H9 (cell line): ENCODE data around the gene COQ10B. TPM values are rescaled to one million over a fixed set of nuclear protein-coding genes. Genes with fewer than 3 reads are reported as not detected.

Experiments used
- DNase-seq: peaks from one replicate; pipeline ENCODE4 v3.0.0-alpha.2; 2017
- H2AFZ ChIP-seq: one replicate; pipeline ENCODE4 v1.6.1; 2013; ENCODE audit warnings: mild to moderate bottlenecking, low read length, control low read depth, moderate library complexity
- H2AK5ac ChIP-seq: 2 replicates; pipeline ENCODE4 v1.6.1; 2013; ENCODE audit warnings: low read length, control low read depth, mixed read lengths; ENCODE audit not compliant: insufficient read length
- H2BK120ac ChIP-seq: one replicate; pipeline ENCODE4 v1.6.1; 2013; ENCODE audit warnings: low read depth, mild to moderate bottlenecking, low read length, control low read depth, inconsistent platforms; ENCODE audit not compliant: poor library complexity, severe bottlenecking
- H2BK12ac ChIP-seq: 2 replicates; pipeline ENCODE4 v1.6.1; 2013; ENCODE audit warnings: low read length, control low read depth, mixed read lengths, low read depth; ENCODE audit not compliant: insufficient read length
- H2BK15ac ChIP-seq: 2 replicates; pipeline ENCODE4 v1.6.1; 2013; ENCODE audit warnings: low read depth, low read length, control low read depth
- H2BK20ac ChIP-seq: one replicate; pipeline ENCODE4 v1.6.1; 2013; ENCODE audit warnings: low read depth, mild to moderate bottlenecking, low read length, control low read depth, inconsistent platforms; ENCODE audit not compliant: poor library complexity, severe bottlenecking
- H2BK5ac ChIP-seq: 2 replicates; pipeline ENCODE4 v1.6.1; 2013; ENCODE audit warnings: low read length, control low read depth, mixed read lengths; ENCODE audit not compliant: insufficient read length
- H3K14ac ChIP-seq: 2 replicates; pipeline ENCODE4 v1.6.1; 2013; ENCODE audit warnings: low read length, control low read depth; ENCODE audit not compliant: insufficient read depth
- H3K18ac ChIP-seq: 2 replicates; pipeline ENCODE4 v1.6.1; 2013; ENCODE audit warnings: low read depth, mild to moderate bottlenecking, mixed read lengths, low read length, control low read depth; ENCODE audit not compliant: insufficient read length
- H3K23ac ChIP-seq: 2 replicates; pipeline ENCODE4 v1.6.1; 2013; ENCODE audit warnings: low read length, control low read depth, mixed read lengths, low read depth; ENCODE audit not compliant: insufficient read length
- H3K23me2 ChIP-seq: 2 replicates; pipeline ENCODE4 v1.6.1; 2013; ENCODE audit warnings: low read depth, mild to moderate bottlenecking, mixed read lengths, low read length, control low read depth; ENCODE audit not compliant: insufficient read length, poor library complexity, severe bottlenecking
- H3K27ac ChIP-seq: 2 replicates; pipeline ENCODE4 v1.5.1; 2013; ENCODE audit warnings: low read length, control low read depth, mixed read lengths, low read depth; ENCODE audit not compliant: insufficient read length
- H3K27me3 ChIP-seq: 2 replicates; pipeline ENCODE4 v1.6.1; 2013; ENCODE audit warnings: low read length, control low read depth, inconsistent platforms; ENCODE audit not compliant: insufficient read depth
- H3K4ac ChIP-seq: 2 replicates; pipeline ENCODE4 v1.6.1; 2013; ENCODE audit warnings: low read depth, mild to moderate bottlenecking, control low read depth, inconsistent platforms, low read length, moderate library complexity
- H3K4me1 ChIP-seq: 2 replicates; pipeline ENCODE4 v1.6.1; 2013; ENCODE audit warnings: low read length, control low read depth, inconsistent platforms; ENCODE audit not compliant: insufficient read depth
- H3K4me2 ChIP-seq: 2 replicates; pipeline ENCODE4 v1.6.1; 2013; ENCODE audit warnings: low read length, control low read depth, mixed read lengths; ENCODE audit not compliant: insufficient read length, insufficient read depth
- H3K56ac ChIP-seq: 2 replicates; pipeline ENCODE4 v1.6.1; 2013; ENCODE audit warnings: low read depth, mild to moderate bottlenecking, mixed read lengths, low read length, control low read depth; ENCODE audit not compliant: insufficient read length
- H3K79me1 ChIP-seq: 2 replicates; pipeline ENCODE4 v1.6.1; 2013; ENCODE audit warnings: low read depth, mild to moderate bottlenecking, moderate library complexity, low read length, control low read depth, inconsistent platforms; ENCODE audit not compliant: insufficient read depth, poor library complexity, severe bottlenecking
- H3K79me2 ChIP-seq: 2 replicates; pipeline ENCODE4 v1.6.1; 2013; ENCODE audit warnings: low read length, control low read depth, inconsistent platforms; ENCODE audit not compliant: insufficient read depth
- H3K9ac ChIP-seq: 2 replicates; pipeline ENCODE4 v1.6.1; 2013; ENCODE audit warnings: low read length, control low read depth, mixed read lengths; ENCODE audit not compliant: insufficient read length; ENCODE audit errors: extremely low read depth
- H3K9me3 ChIP-seq: one replicate; pipeline ENCODE4 v1.6.1; 2013; ENCODE audit warnings: low read depth, low read length, inconsistent platforms; ENCODE audit not compliant: control insufficient read depth
- H3T11ph ChIP-seq: one replicate; pipeline ENCODE4 v1.6.1; 2013; ENCODE audit warnings: mild to moderate bottlenecking, low read length, control low read depth, inconsistent platforms
- H4K20me1 ChIP-seq: one replicate; pipeline ENCODE4 v1.6.1; 2013; ENCODE audit not compliant: control insufficient read depth, insufficient read length, insufficient read depth
- H4K5ac ChIP-seq: 2 replicates; pipeline ENCODE4 v1.6.1; 2013; ENCODE audit warnings: low read depth, mild to moderate bottlenecking, mixed read lengths, low read length, control low read depth; ENCODE audit not compliant: insufficient read length
- H4K8ac ChIP-seq: replicated peaks from 2 replicates; pipeline ENCODE4 v1.6.1; 2013; ENCODE audit warnings: low read length, control low read depth, mixed read lengths, low read depth; ENCODE audit not compliant: insufficient read length
- H4K91ac ChIP-seq: 2 replicates; pipeline ENCODE4 v1.6.1; 2013; ENCODE audit warnings: low read depth, mild to moderate bottlenecking, moderate library complexity, mixed read lengths, low read length, control low read depth; ENCODE audit not compliant: insufficient read length
- H3K27ac Mint-ChIP-seq, 3 experiments: 2 replicates in 2 of 3; 3 replicates in 1 of 3; pipeline ENCODE4 v1.8.0; 2020 to 2021; ENCODE audit warnings: mixed read lengths in 3 of 3, mild to moderate bottlenecking in 1 of 3, moderate library complexity in 1 of 3
- H3K27me3 Mint-ChIP-seq: 2 replicates; pipeline ENCODE4 v1.8.0; 2021; ENCODE audit warnings: low read depth, mild to moderate bottlenecking, moderate library complexity, mixed read lengths
- H3K36me3 Mint-ChIP-seq, 3 experiments: 2 replicates in 2 of 3; 3 replicates in 1 of 3; pipeline ENCODE4 v1.8.0; 2020 to 2021; ENCODE audit warnings: low read depth in 3 of 3, mixed read lengths in 3 of 3; ENCODE audit not compliant: insufficient read depth in 1 of 3
- H3K4me1 Mint-ChIP-seq, 2 experiments: 2 replicates each; pipeline ENCODE4 v1.8.0; 2020; ENCODE audit warnings: mixed read lengths in 2 of 2
- H3K4me3 Mint-ChIP-seq, 2 experiments: 2 replicates in 1 of 2; 3 replicates in 1 of 2; pipeline ENCODE4 v1.8.0; 2020 to 2021; ENCODE audit warnings: mild to moderate bottlenecking in 2 of 2, mixed read lengths in 2 of 2, moderate library complexity in 1 of 2
- H3K9me3 Mint-ChIP-seq, 2 experiments: 2 replicates in 1 of 2; 3 replicates in 1 of 2; pipeline ENCODE4 v1.8.0; 2020; ENCODE audit warnings: mild to moderate bottlenecking in 2 of 2, mixed read lengths in 2 of 2, moderate library complexity in 1 of 2
- WGBS: extraction: QIAGEN DNeasy Blood & Tissue Kit; methylation state at CpG from one replicate; pipeline ENCODE4 v1.1.7; 2013; ENCODE audit warnings: missing lambda C conversion rate, low lambda C conversion rate, mixed read lengths; ENCODE audit not compliant: insufficient read length; ENCODE audit errors: extremely low coverage; 5-methylcytosine and 5-hydroxymethylcytosine counted together
- total RNA-seq: library from RNA; stranded (reverse); gene quantifications from 2 replicates; pipeline ENCODE4 v1.2.1, GENCODE V29; 2021
- TF ChIP-seq, protein P1 (sequence below): fragments of 200-600 bp; sonication (generic); conservative IDR thresholded peaks from 3 replicates; pipeline ENCODE4 v1.8.0; 2021; ENCODE audit warnings: antibody characterized with exemption, mild to moderate bottlenecking

The COQ10B gene
- total RNA-seq, 1 experiment from 2014 or later = 16.2 TPM

DNA sequence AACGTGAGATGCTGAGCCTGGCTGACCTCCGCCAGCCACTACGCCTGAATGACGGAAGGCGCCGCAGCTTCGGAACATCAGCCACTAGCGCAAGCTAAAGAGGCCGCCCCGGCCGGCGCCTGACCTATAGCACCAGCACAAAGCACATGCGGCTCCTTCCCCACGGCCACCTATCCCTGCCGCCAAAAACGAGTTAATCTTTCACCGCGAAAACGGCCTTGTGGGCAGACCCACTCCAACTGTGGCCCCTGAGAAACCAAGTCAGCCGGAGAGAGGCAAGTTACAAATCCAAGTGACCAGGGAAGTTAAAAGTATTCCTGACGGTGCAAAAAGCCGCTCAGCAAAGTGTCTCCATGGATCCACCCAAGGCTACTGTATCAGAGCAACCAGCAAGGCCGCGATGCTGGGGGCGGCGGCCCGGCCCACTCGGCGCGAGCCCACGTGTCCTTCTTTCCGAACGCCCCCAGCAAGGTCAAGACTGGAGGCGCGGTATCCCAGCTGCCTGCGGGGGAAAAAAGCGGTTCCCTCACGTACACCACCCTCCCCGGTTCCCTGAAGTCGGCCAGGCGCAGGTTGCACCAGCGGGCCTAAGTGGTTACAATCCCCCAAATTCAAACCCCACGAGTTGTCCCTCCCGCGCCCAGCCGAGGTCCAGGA lies 45.7 kb downstream of the COQ10B start:
- Histone ChIP-seq H3K4me1 (no peaks in the 10 kb centered on the region; the same call in 1 of the 2 replicates), H2BK12ac (no peak overlapping the region), H3K9ac (peak overlapping the region; percentile 90), H2BK120ac (no peak overlapping the region), H4K5ac (no peak overlapping the region), H2BK5ac (no peak overlapping the region), H3K79me2 (peaks cover 48% of the 10 kb centered on the region; the same call in 1 of the 2 replicates), H3K4ac (no peak overlapping the region; the same call in 1 of the 2 replicates), H4K20me1 (no peaks in the 10 kb centered on the region), H3K23ac (no peak overlapping the region), H3T11ph (no peak overlapping the region), H3K27ac (no peak overlapping the region), H3K9me3 (no peaks in the 10 kb centered on the region), H4K8ac (no peak overlapping the region), H4K91ac (no peak overlapping the region), H3K23me2 (peaks cover 6% of the 10 kb centered on the region), H2BK15ac (no peak overlapping the region), H2BK20ac (no peak overlapping the region), H3K4me2 (peak overlapping the region; percentile 76), H3K56ac (no peak overlapping the region), H2AFZ (no peak overlapping the region), H2AK5ac (no peak overlapping the region), H3K14ac (peak overlapping the region; percentile 62), H3K18ac (peak overlapping the region; percentile 76), H3K79me1 (no peaks in the 10 kb centered on the region), H3K27me3 (no peaks in the 10 kb centered on the region)
- Mint-ChIP-seq H3K27ac (peak overlapping the region; percentile 96 to 98 (median 98)), H3K36me3 (peaks cover 75 to 89% (median 85%) of the 10 kb centered on the region in 3 experiments), H3K9me3 (no peaks in the 10 kb centered on the region; a peak in 1 of 5 replicates), H3K27me3 (no peaks in the 10 kb centered on the region), H3K4me1 (peaks cover 35 to 41% of the 10 kb centered on the region in 2 experiments), H3K4me3 (peak overlapping the region; percentile 98 to 99)
- TF ChIP-seq, protein P1, sequence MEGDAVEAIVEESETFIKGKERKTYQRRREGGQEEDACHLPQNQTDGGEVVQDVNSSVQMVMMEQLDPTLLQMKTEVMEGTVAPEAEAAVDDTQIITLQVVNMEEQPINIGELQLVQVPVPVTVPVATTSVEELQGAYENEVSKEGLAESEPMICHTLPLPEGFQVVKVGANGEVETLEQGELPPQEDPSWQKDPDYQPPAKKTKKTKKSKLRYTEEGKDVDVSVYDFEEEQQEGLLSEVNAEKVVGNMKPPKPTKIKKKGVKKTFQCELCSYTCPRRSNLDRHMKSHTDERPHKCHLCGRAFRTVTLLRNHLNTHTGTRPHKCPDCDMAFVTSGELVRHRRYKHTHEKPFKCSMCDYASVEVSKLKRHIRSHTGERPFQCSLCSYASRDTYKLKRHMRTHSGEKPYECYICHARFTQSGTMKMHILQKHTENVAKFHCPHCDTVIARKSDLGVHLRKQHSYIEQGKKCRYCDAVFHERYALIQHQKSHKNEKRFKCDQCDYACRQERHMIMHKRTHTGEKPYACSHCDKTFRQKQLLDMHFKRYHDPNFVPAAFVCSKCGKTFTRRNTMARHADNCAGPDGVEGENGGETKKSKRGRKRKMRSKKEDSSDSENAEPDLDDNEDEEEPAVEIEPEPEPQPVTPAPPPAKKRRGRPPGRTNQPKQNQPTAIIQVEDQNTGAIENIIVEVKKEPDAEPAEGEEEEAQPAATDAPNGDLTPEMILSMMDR = no peak
- no CpG with 5 or more reads among the region's 46 CpGs for WGBS
- peak; percentile 58 for DNase-seq
